Erythroblast (primary cell): Measurements from ENCODE around the gene ZNF497.
"Not testable (repeated sequence)": the region's sequence is repeated elsewhere in the genome, so short reads cannot be mapped to it uniquely, and the experiment has no call there.

Experiments
- DNase-seq, 2 experiments: peaks; one replicate each; lab custom pipeline; 2025; lab: John Stamatoyannopoulos, UW
- GATA1 ChIP-seq: IDR thresholded peaks from 2 replicates; pipeline ENCODE4 v1.6.1; 2011; ENCODE audit warnings: low read depth, mild to moderate bottlenecking, control low read depth, low read length, moderate library complexity
- POLR2A ChIP-seq: IDR thresholded peaks from 2 replicates; pipeline ENCODE4 v1.6.1; 2011; ENCODE audit warnings: mild to moderate bottlenecking, low read length

The ZNF497 gene

DNA sequence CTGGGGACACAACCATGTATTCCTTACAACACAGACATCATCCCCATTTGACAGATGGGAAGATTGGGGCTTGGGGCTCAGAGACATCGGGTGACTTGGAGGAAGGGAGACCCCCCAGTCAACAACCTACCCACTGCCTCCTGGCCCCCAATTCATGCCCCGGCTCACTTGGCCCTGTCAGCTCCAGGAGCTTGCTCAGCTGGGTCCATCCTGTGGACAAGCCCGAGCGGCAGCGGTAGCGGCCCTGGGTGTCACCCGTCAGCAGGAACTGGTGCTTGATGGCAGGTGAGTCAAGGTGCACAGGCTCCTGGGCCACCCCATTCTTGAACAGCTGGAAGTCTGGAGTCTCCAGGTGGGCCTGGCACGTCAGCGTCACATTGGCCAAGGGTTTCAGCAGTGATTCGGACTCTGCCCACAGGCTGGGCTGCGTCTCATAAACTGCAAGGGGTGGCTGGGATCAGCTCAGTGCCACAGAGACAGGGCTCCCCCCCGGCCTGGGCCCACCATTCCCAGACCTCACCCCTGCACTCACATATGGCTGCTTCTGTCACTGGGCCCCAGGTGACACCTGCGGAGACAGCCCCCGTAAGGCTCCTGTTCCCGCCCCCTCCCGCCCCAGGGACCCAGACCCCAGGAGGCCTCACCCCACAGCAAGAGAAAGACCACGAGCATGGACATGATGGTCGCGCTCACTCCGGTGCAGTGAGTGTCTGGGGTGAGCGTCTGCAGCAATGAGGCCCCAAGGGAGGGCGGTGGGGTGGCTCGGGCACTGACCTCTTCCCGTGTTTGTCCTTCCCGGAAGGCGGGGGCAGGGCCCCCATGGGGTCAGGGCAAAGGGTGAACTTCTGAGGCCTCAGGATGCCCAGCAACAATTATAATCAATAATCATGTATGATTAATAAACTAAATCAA is 9.5 kb downstream of the ZNF497 start, which contains the start of gene A1BG:
TSS of gene A1BG (minus strand) at position 733 of the 912 bp plus-strand sequence. CDS start at position 678, 55 bp downstream.
- no peak for DNase-seq
- TF ChIP-seq POLR2A (no peak), GATA1 (no peak)

DNA sequence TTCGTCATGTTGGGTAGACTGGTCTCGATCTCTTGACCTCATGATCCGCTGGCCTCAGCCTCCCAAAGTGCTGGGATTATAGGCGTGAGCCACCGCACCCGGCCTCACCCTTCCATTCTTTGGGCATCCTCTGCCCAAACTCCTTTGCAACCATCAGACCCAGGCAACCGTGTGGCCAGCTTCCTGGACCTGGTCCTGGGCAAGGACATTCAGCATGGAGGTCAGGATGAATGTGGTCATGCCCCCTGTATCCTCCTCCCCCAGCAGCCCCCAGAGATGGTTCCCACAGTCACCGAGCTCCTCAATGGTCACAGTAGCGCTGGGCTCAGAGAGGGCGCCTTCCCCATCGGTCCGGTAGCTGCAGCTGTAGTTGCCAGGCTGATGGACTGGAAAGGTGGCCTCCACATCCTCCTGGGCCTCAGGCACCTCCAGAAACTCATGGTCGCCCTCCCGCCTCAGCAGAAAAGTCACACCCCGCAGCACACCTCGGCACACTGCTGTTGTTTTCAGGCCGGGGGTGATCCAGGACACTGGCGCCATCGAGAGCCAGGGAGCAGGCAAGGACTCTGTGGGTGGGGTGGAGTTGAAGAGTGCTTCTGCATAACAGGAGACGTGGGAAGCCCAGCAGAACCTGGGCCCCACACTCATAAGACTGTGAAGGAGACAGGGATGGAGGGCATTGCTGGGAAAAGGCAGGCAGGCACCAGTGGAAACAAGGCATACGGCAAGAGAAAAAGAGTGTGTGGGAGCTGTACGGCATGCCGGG is 10.4 kb downstream of the ZNF497 start:
- TF ChIP-seq POLR2A: no peak
- TF ChIP-seq GATA1: no peak
- DNase-seq: no peak

DNA sequence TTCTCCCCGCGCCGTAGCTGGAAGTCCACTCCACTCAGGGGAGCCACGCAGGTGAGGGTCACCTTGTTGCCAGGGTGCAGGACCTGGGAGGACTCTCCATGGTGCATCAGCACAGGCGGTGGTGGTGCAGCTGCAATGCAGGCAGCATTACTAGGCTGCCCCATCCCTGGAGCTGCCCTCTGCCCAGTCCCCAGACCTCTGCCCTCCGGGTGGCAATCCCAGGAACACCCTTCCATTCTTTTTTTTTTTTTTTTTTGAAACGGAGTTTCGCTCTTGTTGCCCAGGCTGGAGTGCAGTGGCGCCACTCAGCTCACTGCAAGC is 11.0 kb downstream of the ZNF497 start:
- DNase-seq: no peak
- TF ChIP-seq POLR2A: no peak

DNA sequence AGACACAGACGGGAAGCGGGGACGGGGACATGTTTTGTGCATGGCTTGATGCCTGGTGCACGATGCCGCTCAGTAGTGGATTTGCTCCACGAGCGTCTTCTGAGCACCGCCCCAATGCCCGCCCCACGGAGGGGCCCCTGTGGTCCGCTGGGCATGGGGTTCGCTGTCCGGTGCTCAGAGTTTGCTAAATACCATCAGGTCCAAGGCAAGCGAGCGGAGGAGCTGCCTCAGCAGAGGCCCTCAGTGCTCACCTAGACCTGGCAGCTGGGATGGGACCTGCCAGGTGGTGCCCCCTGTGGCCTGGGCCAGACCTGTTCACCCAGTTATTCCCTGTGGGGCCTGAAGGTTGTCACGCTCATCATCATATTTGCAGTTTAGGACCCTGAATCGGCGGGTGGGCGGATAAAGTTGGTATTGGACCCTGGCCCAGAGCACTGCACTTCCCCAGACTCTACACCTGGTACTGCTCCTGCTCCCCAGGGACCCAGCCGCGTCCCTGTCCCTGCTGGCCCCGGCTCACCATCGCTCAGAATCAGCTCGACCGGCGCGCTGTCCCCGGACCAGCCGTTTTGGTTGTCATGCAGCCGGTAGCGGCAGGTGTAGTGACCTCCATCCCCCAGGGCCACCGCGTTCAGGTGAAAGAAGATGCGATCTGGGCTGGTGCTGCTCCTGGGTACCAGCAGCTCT is 11.5 kb downstream of the ZNF497 start:
- no peak for DNase-seq
- TF ChIP-seq GATA1: no peak
- no peak for TF ChIP-seq POLR2A

DNA sequence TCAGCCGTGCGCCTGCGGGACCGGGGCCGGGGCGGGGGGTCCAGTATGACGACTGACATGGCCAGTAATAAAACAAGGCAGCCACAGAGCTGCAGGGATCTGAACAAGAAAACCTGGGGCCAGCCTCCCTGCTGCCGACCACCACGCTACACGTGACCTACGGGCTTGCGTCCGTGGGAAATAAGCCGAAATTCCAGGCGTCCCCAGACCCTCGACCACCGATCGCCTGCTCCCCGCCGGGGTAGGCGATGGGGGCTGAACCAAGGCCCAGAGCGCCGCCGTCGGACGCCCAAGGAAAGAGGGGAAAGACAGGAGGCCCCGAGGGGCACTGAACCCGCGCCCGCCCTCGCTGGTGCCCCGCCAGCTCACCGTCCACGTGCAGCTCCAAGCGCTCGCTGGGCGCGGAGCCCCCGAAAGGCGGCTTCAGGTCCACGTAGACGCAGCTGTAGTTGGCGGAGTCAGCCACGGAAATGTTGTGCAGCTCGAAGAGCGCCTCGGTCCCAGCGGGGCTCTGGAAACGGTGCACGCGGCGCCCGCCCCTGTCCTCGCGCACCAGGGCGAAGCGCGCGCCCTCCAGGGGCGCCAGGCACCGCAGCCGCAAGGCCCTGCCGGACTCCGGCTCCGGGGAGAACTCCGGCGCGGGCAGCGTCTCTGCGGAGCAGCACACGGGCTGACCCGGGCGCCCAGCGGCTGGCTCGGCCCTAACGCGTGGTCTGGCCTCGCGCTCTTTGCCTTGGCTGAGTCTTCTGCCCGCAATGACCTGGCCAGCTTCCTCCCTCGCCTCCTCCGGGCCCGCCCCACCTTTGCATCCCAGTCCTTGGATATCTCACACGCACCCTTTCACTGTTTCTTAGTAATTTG is 12.3 kb downstream of the ZNF497 start:
- TF ChIP-seq POLR2A: no peak
- TF ChIP-seq GATA1: no peak

DNA sequence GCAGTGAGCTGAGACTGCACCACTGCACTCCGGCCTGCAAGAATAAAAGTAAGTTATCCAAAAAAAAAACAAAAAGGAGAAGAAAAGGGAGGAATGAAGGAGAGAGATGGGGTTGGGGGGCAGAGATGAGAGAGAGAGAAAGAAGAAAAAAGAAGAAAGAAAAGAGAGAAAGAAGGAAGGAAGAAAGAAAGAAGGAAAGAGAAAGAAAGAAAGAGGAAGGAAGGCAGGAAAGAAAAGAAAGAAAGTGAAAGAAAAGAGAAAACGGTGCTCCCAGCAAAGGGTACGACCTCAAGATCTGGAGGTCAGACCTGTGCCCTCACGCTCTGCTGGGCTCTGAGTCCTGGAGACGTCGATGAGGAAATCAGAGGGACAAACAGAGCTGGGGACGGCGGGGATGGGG is 13.0 kb downstream of the ZNF497 start:
- DNase-seq: no peak
- TF ChIP-seq GATA1: no peak
- no peak for TF ChIP-seq POLR2A

More for the DNA sequence above, 12.3 kb downstream of the ZNF497 start:
- DNase-seq: peak; percentile 32 to 49

DNA sequence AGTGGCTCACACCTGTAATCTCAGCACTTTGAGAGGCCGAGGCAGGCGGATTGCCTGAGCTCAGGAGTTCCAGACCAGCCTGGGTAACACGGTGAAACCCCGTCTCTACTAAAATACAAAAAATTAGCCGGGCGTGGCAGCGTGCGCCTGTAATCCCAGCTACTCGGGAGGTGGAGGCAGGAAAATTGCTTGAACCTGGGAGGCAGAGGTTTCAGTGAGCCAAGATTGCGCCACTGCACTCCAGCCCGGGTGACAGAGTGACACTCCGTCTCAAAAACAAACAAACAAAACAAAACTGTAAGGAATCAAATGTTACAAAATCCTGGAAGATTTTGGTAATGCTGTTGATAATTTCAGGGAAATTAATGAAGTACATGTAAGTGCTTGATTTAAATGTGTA is 14.5 kb downstream of the ZNF497 start:
- not testable (repeated sequence) for DNase-seq

DNA sequence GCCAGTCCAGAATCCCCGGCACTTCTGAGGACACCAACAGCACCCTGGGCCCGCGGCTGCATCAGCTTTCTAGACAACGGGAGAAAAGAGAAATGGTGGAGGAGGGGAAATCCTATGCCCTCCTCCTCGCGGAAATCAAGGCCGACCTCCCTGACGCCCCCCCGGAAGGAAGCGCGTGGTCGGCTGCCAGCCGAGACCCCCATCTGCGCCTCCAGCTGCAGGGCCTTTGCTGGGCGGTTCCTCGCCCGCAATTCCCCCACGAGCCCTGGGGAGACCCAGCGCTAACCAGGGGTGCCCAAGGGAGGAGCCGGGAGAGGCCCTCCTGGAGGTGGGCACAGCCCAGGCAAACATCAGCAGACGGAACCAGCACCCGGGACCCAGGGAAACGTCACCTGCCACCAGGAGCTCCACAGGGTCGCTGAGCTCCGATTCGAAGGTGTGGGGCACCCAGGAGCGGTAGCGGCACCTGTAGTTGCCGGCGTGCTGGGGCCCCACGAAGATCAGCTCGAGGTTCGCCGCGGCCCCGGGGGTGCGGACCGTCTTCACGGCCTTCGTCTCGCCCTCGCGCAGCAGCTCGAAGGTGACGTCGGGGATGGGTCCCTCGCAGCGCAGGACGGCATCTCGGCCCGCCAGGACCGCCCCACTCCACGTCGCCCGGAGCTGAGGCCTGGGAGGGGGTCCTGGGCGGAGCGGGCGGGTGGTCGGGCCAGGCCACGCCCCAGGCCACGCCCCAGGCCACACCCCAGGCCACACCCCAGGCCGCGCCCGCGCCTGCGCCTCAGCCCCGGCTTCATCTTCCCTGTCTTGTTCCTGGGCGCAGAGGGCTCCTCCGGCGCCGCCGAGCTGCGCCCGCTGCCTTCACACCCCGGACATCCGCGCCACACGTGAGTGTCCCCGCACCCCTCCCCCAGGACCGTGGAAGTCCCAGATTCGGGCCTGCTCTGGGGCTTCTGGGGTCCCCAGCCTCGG is 15.3 kb downstream of the ZNF497 start:
- TF ChIP-seq POLR2A: no peak
- TF ChIP-seq GATA1: no peak
- no peak for DNase-seq

DNA sequence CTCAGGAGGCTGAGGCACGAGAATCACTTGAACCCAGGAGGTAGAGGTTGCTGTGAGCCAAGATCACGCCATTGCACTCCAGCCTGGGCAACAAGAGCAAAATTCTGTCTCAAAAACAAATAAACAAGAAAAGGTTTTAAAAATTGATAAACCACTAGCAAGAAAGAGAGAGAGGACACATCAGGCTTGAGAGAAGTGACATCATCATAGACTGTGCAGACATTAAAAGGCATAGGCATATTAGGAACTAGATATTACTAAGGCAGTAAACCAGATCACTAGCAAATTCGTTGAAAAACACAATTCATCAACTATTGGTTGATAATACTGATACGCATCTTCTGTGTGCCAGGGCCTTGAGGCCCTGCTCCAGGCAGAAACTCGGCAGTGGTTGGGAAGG is 17.0 kb downstream of the ZNF497 start:
- no peak for DNase-seq
- TF ChIP-seq GATA1 (no peak), POLR2A (no peak)

DNA sequence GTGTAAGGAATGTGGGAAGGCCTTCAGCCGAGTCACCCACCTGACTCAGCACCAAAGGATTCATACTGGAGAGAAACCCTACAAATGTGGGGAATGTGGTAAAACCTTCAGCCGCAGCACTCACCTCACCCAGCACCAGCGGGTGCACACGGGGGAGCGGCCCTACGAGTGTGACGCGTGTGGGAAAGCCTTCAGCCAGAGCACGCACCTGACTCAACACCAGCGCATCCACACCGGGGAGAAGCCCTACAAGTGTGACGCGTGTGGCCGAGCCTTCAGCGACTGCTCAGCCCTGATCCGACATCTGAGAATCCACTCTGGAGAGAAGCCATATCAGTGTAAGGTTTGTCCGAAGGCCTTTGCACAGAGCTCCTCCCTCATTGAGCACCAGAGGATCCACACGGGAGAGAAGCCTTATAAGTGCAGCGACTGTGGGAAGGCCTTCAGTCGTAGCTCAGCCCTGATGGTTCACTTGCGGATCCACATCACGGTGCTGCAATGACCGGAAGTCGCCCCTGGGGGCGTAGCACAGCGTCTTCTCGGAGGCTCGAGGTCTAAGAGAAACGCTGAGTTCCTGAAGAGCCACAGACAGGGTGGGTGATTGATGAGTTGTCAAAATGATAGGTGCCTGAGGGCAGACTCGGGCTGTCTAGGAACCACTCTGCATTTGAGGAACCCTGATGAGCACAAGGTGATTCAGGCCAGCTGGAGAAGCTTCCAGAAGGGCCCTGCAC is 23.6 kb downstream of the ZNF497 start:
- no peak for TF ChIP-seq GATA1
- no peak for TF ChIP-seq POLR2A
- no peak for DNase-seq

DNA sequence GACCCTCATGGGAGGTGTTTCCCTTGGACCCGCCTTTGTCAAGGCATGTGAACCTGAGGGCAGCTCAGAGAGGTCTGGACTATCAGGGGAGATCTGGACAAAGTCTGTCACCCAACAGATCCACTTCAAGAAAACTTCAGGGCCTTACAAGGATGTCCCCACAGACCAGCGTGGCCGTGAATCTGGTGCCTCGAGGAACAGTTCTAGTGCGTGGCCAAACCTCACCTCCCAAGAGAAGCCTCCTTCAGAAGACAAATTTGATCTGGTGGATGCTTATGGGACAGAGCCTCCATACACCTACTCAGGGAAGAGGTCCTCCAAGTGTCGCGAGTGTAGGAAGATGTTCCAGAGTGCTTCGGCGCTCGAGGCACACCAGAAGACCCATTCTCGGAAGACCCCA is 24.2 kb downstream of the ZNF497 start:
- TF ChIP-seq POLR2A (no peak), GATA1 (no peak)
- DNase-seq: no peak

DNA sequence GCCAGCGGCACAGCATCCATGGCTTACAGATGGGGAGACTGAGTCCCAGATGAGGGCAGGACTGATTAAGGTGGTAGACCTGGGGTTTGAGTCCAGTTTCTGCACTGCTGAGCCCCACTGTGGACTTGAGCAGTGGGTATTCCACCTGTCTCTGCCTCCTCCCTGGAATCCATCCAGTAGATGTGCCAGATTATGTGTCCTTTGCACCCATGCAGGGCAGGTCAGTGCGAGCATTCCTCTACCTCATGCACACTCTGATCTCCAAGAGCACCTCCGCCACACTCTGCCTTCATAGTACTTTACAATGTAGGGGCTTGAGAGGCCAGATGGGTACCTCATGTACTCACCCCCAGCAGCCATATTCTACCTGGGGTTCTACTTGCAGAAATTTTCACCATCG is 25.7 kb downstream of the ZNF497 start:
- DNase-seq: no peak
- TF ChIP-seq POLR2A (no peak), GATA1 (no peak)
